Stimulated activated CD4-positive, alpha-beta T cell treated with anti-CD3 and anti-CD28 coated beads, Interleukin-4, amount 100 ng/mL, for 4 hours (primary cell): Measurements from ENCODE around the gene VSIG10L.

Source experiments
- DNase-seq, 2 experiments: peaks; one replicate each; pipeline ENCODE4 v3.0.0-alpha.2; 2020

The VSIG10L gene

DNA sequence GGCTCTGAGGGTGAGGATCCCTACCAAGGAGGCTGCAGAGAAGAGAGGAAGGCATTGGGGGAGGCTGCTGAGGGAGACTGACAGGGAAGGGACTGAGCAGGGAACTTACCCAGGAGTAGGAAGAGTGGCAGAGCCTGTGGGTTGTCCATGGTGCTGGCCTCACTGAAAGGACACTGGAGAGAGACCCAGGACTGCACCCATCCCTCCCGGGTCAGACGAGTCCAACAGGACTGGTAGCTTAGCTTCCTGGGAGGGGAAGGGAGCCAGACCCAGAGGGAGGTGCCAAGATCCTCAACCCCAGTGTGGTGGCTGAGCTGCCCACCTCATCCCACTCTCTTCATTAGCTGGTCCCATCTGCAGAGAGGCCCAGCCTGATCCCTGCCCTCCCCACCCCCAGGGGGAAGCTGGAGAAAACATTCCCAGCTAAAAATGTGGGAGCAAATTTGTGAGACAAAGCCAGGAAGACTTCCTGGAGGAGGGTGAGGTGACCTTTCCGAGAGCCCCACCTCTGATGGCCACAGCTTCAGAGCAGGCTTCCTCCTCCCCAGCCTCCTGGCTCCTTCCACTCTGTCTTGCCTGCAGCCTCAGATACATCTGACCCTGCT, at the start of gene VSIG10L:
Gene VSIG10L (minus strand): TSS at position 164 of the 605 bp plus-strand sequence. CDS start 15 bp downstream, at position 149.
- DNase-seq = no peak

DNA sequence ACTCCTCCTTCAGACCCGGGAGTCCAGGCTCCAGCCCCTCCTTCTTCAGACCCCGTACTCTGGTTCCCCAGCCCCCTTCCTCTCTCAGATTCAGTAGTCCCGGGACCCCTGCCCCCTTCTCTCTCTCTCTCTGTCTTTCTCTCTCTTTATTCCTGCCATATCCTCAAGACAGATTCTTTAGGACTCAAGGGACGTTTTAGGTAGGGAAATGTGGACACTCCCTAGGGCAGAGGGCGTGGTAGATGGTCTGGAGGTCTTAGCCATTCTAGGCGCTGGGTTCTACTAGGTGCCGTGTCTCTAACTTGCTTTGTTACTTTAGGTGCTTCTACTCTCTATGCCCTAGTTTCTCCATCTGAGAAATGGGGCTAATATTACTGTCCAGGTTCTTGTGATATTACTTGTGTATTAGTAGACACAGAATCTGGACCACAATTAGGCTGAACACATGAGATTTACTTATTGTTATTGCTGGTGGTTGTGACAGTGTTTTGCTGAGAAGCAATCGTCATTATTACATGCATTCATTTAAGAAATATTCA, 49.2 kb upstream of the VSIG10L start:
- no peak for DNase-seq

GRCh38 chr19:51389143-51389542, 47.2 kb upstream of the VSIG10L start:
- DNase-seq = no peak

GRCh38 chr19:51387924-51388389, 46.0 kb upstream of the VSIG10L start, which contains the start of gene LIM2:
LIM2 (minus strand) TSS chr19:51387974; CDS start chr19:51387443, 531 bp downstream.
- no peak for DNase-seq

GRCh38 chr19:51386882-51387520, 45.1 kb upstream of the VSIG10L start:
- DNase-seq = no peak

GRCh38 chr19:51382004-51382403, 40.1 kb upstream of the VSIG10L start:
- DNase-seq = no peak

- DNase-seq = no peak
Measured at GRCh38 chr19:51380379-51380778, 38.4 kb upstream of the VSIG10L start.

GRCh38 chr19:51377422-51377821, 35.5 kb upstream of the VSIG10L start:
- DNase-seq = no peak

GRCh38 chr19:51375504-51376221, 33.7 kb upstream of the VSIG10L start:
- DNase-seq = peak in 1 of 2 experiments; percentile 17

GRCh38 chr19:51372649-51373504, 30.9 kb upstream of the VSIG10L start, which contains the start of gene NKG7:
NKG7 (minus strand) TSS chr19:51372654; CDS start chr19:51372535, 119 bp downstream.
- DNase-seq = peak; percentile 56 to 85

DNA sequence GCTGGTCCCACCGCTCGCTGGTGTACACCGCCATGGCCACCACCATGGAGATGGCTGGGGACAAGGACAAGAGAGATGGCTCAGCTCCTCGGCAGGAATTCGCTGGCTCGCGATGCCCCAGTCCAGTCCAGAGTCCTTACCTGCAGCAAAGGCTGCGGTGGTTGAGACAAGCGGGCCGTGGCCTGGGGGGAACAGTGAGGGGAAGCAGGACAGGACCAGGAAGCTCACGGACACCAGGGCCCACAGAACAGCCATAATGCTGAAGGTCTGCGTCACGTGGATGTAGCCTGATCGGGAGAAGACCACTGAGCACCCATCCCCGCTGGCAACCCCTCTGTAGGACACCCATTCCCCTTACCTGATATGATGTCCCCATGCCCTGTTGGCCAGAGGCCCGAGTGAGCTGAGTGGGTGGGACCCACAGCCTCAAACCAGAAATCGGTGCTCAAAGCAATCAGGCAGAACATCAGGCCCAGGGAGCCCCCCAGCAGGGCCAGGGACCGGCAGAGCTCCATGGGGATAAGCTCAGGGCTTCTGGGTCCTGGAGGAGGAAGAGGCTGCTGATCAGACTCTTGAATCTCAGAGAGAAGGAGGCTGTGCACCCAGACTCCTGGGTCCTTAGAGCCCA, 30.2 kb upstream of the VSIG10L start:
- no peak for DNase-seq

DNA sequence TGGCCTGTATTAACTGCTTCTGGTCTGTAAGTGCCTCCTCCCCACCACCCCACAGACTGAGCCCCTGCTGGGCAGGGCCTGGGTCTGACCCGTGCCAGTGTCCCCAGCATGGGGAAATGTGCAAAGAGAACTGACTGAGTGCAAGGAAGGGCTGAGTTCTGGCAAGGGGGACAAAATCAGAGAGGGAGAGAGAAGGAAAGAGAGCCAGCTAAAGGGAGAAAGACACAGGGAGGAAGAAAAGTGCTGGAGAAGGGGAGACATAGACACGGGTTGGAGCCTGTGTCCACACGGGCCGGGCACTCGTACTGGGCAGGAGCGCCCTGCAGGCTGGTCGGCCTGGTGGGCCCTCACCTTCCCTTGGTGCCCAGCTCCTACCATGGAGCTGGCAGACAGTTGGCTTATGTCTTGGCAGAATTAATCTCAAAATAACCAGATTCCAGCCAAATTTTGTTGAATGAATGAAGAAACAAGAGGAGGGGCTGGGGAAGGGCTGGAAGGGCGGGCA, 29.3 kb upstream of the VSIG10L start:
- DNase-seq = no peak

DNA sequence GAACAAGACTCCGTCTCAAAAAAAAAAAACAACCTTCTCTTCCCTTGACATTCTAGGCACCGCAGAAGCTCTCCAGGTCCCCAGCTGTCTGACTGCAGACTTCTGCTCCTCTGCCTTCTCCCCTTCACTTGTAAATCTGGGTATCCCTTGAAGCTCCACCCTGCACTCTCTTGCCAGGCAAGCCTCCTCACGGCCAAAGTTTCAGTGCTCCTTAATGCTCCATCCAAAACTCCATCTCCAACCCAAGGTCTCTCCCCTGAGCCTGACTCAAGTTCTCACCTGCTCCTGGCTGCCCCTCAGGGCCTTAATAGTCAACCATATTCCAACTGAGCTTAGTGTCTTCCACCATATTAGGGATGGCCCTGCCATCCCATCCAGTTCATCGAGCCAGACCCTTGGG, 28.3 kb upstream of the VSIG10L start:
- DNase-seq = no peak

DNA sequence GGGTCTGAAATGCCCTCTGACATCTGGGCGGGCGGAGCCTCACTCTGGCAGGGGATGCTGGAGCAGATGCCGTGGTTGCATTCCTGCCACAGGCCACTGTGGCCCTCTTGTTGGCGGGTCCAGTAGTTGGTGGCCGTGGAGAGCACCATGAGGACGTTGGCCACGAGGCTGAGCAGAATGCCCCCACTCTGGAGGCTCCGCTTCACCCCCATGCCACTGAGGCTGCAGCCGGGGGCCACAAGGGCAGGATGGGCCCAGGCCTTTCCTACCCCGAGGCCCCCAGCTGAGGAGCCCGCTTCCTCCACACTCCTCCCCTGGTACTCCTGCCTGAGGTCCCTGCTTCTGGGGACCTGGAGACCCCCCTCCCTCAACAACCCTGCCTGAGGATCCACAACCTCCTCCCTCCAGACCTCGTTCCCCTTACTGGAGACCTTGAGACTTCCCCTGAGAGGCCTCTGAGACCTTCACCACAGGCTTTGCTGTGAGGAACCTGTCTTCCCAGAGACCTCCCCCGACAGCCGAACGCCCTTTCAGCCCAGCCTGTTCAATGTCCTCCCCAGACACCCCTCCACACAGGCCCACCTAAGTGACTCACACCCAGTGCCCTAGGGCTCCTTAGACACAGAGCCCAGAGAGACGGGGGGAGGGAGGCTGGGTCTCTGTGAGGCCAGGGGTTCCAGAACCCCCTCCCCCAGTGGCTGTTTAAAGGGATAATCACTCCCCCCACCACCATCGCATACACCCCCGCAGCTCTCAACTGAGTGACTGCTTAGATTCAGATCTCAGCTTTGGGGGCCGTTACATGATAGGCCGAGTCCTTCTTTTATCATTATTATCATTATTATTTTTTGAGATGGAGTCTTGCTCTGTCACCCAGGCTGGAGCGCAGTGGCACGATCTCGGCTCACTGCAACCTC, 26.7 kb upstream of the VSIG10L start, which contains the start of gene CLDND2:
Gene CLDND2 (minus strand): TSS at position 638 of the 917 bp plus-strand sequence. CDS start 426 bp downstream, at position 212.
- DNase-seq = peak in 1 of 2 experiments; percentile 12

DNA sequence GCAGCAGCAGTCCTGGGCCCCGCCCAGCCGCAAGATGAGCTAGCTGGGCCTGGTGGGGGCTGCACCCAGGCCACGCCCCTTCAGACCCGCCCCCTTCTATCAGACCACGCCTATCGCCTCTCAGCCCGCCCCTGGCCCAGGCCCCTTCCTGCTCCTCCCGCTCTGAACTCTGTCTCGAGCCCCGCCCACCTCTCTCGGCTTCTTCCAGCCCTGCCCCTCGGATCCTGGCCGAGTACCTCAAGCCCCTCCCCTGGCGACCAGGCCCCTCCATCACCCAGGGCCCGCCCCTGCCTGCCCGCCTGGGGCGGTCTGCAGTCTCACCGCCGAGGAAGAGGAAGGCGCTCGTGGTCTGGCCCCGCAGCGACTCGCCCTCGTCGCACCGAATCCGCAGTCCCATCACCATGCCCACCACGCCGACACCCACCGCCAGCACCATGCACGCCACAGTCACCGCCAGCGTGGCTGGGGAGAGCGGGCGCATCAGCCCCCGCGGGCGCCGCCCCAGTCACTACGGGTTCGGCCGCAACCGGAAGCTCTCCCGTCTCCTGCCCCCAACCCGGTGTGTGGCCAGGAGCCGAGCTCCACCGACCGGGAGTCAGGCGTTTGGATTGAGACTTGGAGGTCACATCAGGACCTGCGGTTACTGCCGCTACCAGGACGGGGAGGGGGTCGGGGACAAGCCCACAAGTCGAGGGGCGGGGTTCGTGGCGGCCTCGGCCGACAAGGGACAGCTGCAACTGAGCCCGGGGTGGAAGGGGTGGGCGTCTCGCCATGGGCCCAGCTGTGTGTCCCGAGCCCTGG, 25.8 kb upstream of the VSIG10L start:
- peak; percentile 95 to 97 for DNase-seq

- DNase-seq = no peak
Measured at GRCh38 chr19:51367255-51367564, 25.3 kb upstream of the VSIG10L start.

GRCh38 chr19:51366389-51367254, 24.7 kb upstream of the VSIG10L start:
- DNase-seq = peak; percentile 90 to 94

DNA sequence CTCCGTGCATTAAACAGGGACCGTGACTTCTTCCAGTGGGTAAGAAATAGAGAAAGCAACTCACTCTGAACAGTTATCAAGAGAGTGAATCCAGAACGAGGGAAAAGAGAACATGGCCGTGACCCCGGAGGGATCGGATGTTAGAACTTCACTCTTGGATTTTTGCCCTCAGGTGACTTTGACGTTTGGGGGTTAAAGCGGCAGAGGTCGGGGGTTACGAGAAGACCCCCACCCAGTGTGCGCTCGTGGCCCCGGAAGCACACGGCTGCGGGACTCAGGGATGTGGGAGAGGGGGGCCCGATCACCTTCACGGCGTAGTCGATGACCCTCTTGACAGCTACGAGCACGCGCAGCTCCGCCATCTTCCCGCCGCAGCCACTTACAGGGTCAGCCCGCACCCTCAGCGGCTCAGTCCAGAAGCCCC, 24.0 kb upstream of the VSIG10L start, which contains the start of gene ETFB:
Gene ETFB (minus strand): TSS at position 424 of the 424 bp plus-strand sequence. CDS start 62 bp downstream, at position 362.
- no peak for DNase-seq
